H9 (cell line): ENCODE measurements around the gene VOPP1. TPM values are rescaled to one million over a fixed set of nuclear protein-coding genes. Genes with fewer than 3 reads are reported as not detected.

Source experiments
- DNase-seq: peaks from one replicate; pipeline ENCODE4 v3.0.0-alpha.2; 2017
- H2AFZ ChIP-seq: one replicate; pipeline ENCODE4 v1.6.1; 2013; ENCODE audit warnings: mild to moderate bottlenecking, low read length, control low read depth, moderate library complexity
- H2AK5ac ChIP-seq: 2 replicates; pipeline ENCODE4 v1.6.1; 2013; ENCODE audit warnings: low read length, control low read depth, mixed read lengths; ENCODE audit not compliant: insufficient read length
- H2BK120ac ChIP-seq: one replicate; pipeline ENCODE4 v1.6.1; 2013; ENCODE audit warnings: low read depth, mild to moderate bottlenecking, low read length, control low read depth, inconsistent platforms; ENCODE audit not compliant: poor library complexity, severe bottlenecking
- H2BK12ac ChIP-seq: 2 replicates; pipeline ENCODE4 v1.6.1; 2013; ENCODE audit warnings: low read length, control low read depth, mixed read lengths, low read depth; ENCODE audit not compliant: insufficient read length
- H2BK15ac ChIP-seq: 2 replicates; pipeline ENCODE4 v1.6.1; 2013; ENCODE audit warnings: low read depth, low read length, control low read depth
- H2BK20ac ChIP-seq: one replicate; pipeline ENCODE4 v1.6.1; 2013; ENCODE audit warnings: low read depth, mild to moderate bottlenecking, low read length, control low read depth, inconsistent platforms; ENCODE audit not compliant: poor library complexity, severe bottlenecking
- H2BK5ac ChIP-seq: 2 replicates; pipeline ENCODE4 v1.6.1; 2013; ENCODE audit warnings: low read length, control low read depth, mixed read lengths; ENCODE audit not compliant: insufficient read length
- H3K14ac ChIP-seq: 2 replicates; pipeline ENCODE4 v1.6.1; 2013; ENCODE audit warnings: low read length, control low read depth; ENCODE audit not compliant: insufficient read depth
- H3K18ac ChIP-seq: 2 replicates; pipeline ENCODE4 v1.6.1; 2013; ENCODE audit warnings: low read depth, mild to moderate bottlenecking, mixed read lengths, low read length, control low read depth; ENCODE audit not compliant: insufficient read length
- H3K23ac ChIP-seq: 2 replicates; pipeline ENCODE4 v1.6.1; 2013; ENCODE audit warnings: low read length, control low read depth, mixed read lengths, low read depth; ENCODE audit not compliant: insufficient read length
- H3K23me2 ChIP-seq: 2 replicates; pipeline ENCODE4 v1.6.1; 2013; ENCODE audit warnings: low read depth, mild to moderate bottlenecking, mixed read lengths, low read length, control low read depth; ENCODE audit not compliant: insufficient read length, poor library complexity, severe bottlenecking
- H3K27ac ChIP-seq: 2 replicates; pipeline ENCODE4 v1.5.1; 2013; ENCODE audit warnings: low read length, control low read depth, mixed read lengths, low read depth; ENCODE audit not compliant: insufficient read length
- H3K27me3 ChIP-seq: 2 replicates; pipeline ENCODE4 v1.6.1; 2013; ENCODE audit warnings: low read length, control low read depth, inconsistent platforms; ENCODE audit not compliant: insufficient read depth
- H3K4ac ChIP-seq: 2 replicates; pipeline ENCODE4 v1.6.1; 2013; ENCODE audit warnings: low read depth, mild to moderate bottlenecking, control low read depth, inconsistent platforms, low read length, moderate library complexity
- H3K4me1 ChIP-seq: 2 replicates; pipeline ENCODE4 v1.6.1; 2013; ENCODE audit warnings: low read length, control low read depth, inconsistent platforms; ENCODE audit not compliant: insufficient read depth
- H3K4me2 ChIP-seq: 2 replicates; pipeline ENCODE4 v1.6.1; 2013; ENCODE audit warnings: low read length, control low read depth, mixed read lengths; ENCODE audit not compliant: insufficient read length, insufficient read depth
- H3K56ac ChIP-seq: 2 replicates; pipeline ENCODE4 v1.6.1; 2013; ENCODE audit warnings: low read depth, mild to moderate bottlenecking, mixed read lengths, low read length, control low read depth; ENCODE audit not compliant: insufficient read length
- H3K79me1 ChIP-seq: 2 replicates; pipeline ENCODE4 v1.6.1; 2013; ENCODE audit warnings: low read depth, mild to moderate bottlenecking, moderate library complexity, low read length, control low read depth, inconsistent platforms; ENCODE audit not compliant: insufficient read depth, poor library complexity, severe bottlenecking
- H3K79me2 ChIP-seq: 2 replicates; pipeline ENCODE4 v1.6.1; 2013; ENCODE audit warnings: low read length, control low read depth, inconsistent platforms; ENCODE audit not compliant: insufficient read depth
- H3K9ac ChIP-seq: 2 replicates; pipeline ENCODE4 v1.6.1; 2013; ENCODE audit warnings: low read length, control low read depth, mixed read lengths; ENCODE audit not compliant: insufficient read length; ENCODE audit errors: extremely low read depth
- H3K9me3 ChIP-seq: one replicate; pipeline ENCODE4 v1.6.1; 2013; ENCODE audit warnings: low read depth, low read length, inconsistent platforms; ENCODE audit not compliant: control insufficient read depth
- H3T11ph ChIP-seq: one replicate; pipeline ENCODE4 v1.6.1; 2013; ENCODE audit warnings: mild to moderate bottlenecking, low read length, control low read depth, inconsistent platforms
- H4K20me1 ChIP-seq: one replicate; pipeline ENCODE4 v1.6.1; 2013; ENCODE audit not compliant: control insufficient read depth, insufficient read length, insufficient read depth
- H4K5ac ChIP-seq: 2 replicates; pipeline ENCODE4 v1.6.1; 2013; ENCODE audit warnings: low read depth, mild to moderate bottlenecking, mixed read lengths, low read length, control low read depth; ENCODE audit not compliant: insufficient read length
- H4K8ac ChIP-seq: replicated peaks from 2 replicates; pipeline ENCODE4 v1.6.1; 2013; ENCODE audit warnings: low read length, control low read depth, mixed read lengths, low read depth; ENCODE audit not compliant: insufficient read length
- H4K91ac ChIP-seq: 2 replicates; pipeline ENCODE4 v1.6.1; 2013; ENCODE audit warnings: low read depth, mild to moderate bottlenecking, moderate library complexity, mixed read lengths, low read length, control low read depth; ENCODE audit not compliant: insufficient read length
- H3K27ac Mint-ChIP-seq, 3 experiments: 2 replicates in 2 of 3; 3 replicates in 1 of 3; pipeline ENCODE4 v1.8.0; 2020 to 2021; ENCODE audit warnings: mixed read lengths in 3 of 3, mild to moderate bottlenecking in 1 of 3, moderate library complexity in 1 of 3
- H3K27me3 Mint-ChIP-seq: 2 replicates; pipeline ENCODE4 v1.8.0; 2021; ENCODE audit warnings: low read depth, mild to moderate bottlenecking, moderate library complexity, mixed read lengths
- H3K36me3 Mint-ChIP-seq, 3 experiments: 2 replicates in 2 of 3; 3 replicates in 1 of 3; pipeline ENCODE4 v1.8.0; 2020 to 2021; ENCODE audit warnings: low read depth in 3 of 3, mixed read lengths in 3 of 3; ENCODE audit not compliant: insufficient read depth in 1 of 3
- H3K4me1 Mint-ChIP-seq, 2 experiments: 2 replicates each; pipeline ENCODE4 v1.8.0; 2020; ENCODE audit warnings: mixed read lengths in 2 of 2
- H3K4me3 Mint-ChIP-seq, 2 experiments: 2 replicates in 1 of 2; 3 replicates in 1 of 2; pipeline ENCODE4 v1.8.0; 2020 to 2021; ENCODE audit warnings: mild to moderate bottlenecking in 2 of 2, mixed read lengths in 2 of 2, moderate library complexity in 1 of 2
- H3K9me3 Mint-ChIP-seq, 2 experiments: 2 replicates in 1 of 2; 3 replicates in 1 of 2; pipeline ENCODE4 v1.8.0; 2020; ENCODE audit warnings: mild to moderate bottlenecking in 2 of 2, mixed read lengths in 2 of 2, moderate library complexity in 1 of 2
- WGBS: extraction: QIAGEN DNeasy Blood & Tissue Kit; methylation state at CpG from one replicate; pipeline ENCODE4 v1.1.7; 2013; ENCODE audit warnings: missing lambda C conversion rate, low lambda C conversion rate, mixed read lengths; ENCODE audit not compliant: insufficient read length; ENCODE audit errors: extremely low coverage; 5-methylcytosine and 5-hydroxymethylcytosine counted together
- total RNA-seq: library from RNA; stranded (reverse); gene quantifications from 2 replicates; pipeline ENCODE4 v1.2.1, GENCODE V29; 2021
- TF ChIP-seq, protein P1 (sequence below): fragments of 200-600 bp; sonication (generic); conservative IDR thresholded peaks from 3 replicates; pipeline ENCODE4 v1.8.0; 2021; ENCODE audit warnings: antibody characterized with exemption, mild to moderate bottlenecking

VOPP1 gene
- total RNA-seq, 1 experiment from 2014 or later = 55.7 TPM

DNA sequence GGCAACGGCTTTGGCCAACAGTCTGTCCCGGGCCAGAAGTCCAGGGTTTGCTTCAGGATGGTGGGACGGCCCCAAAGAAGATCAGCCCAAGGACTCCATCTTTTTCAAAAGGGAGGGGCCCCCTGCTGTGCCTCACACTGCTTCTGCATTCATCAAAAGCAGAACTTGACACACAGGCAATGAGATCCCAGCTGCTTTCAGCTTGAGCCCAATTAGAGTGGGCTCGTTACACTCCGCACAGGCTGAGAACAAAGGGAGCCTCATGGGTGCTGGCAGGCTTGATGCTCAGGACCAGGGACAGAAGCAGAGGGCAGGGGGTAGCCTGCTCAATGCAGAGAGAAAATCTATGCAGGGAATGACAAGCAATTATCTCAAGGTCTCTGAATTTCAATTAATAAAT lies 45.5 kb downstream of the VOPP1 start:
- Histone ChIP-seq H2BK20ac (no peak overlapping the region), H3K9me3 (no peaks in the 10 kb centered on the region), H3T11ph (no peak overlapping the region), H2BK120ac (no peak overlapping the region), H2AFZ (no peak overlapping the region), H4K20me1 (peaks cover 2% of the 10 kb centered on the region), H3K4me2 (no peak overlapping the region), H3K79me2 (peaks cover 5% of the 10 kb centered on the region; the same call in 1 of the 2 replicates), H2BK5ac (no peak overlapping the region), H4K5ac (no peak overlapping the region), H3K4me1 (peaks cover 10% of the 10 kb centered on the region), H3K27me3 (no peaks in the 10 kb centered on the region), H3K18ac (no peak overlapping the region), H3K79me1 (no peaks in the 10 kb centered on the region), H2BK12ac (no peak overlapping the region), H3K23me2 (no peaks in the 10 kb centered on the region), H3K14ac (no peak overlapping the region), H3K56ac (no peak overlapping the region), H3K23ac (no peak overlapping the region), H2BK15ac (no peak overlapping the region), H3K27ac (no peak overlapping the region), H3K4ac (no peak overlapping the region), H4K91ac (no peak overlapping the region), H2AK5ac (no peak overlapping the region), H4K8ac (no peak overlapping the region), H3K9ac (no peak overlapping the region)
- H3K36me3 Mint-ChIP-seq = 0 out of 7 replicates have a peak, but pooled peaks cover 0 to 2% (median 0%) of the 10 kb centered on the region in 3 experiments
- no peaks in the 10 kb centered on the region for H3K27me3 Mint-ChIP-seq
- no peak overlapping the region for H3K4me3 Mint-ChIP-seq
- TF ChIP-seq, protein P1, sequence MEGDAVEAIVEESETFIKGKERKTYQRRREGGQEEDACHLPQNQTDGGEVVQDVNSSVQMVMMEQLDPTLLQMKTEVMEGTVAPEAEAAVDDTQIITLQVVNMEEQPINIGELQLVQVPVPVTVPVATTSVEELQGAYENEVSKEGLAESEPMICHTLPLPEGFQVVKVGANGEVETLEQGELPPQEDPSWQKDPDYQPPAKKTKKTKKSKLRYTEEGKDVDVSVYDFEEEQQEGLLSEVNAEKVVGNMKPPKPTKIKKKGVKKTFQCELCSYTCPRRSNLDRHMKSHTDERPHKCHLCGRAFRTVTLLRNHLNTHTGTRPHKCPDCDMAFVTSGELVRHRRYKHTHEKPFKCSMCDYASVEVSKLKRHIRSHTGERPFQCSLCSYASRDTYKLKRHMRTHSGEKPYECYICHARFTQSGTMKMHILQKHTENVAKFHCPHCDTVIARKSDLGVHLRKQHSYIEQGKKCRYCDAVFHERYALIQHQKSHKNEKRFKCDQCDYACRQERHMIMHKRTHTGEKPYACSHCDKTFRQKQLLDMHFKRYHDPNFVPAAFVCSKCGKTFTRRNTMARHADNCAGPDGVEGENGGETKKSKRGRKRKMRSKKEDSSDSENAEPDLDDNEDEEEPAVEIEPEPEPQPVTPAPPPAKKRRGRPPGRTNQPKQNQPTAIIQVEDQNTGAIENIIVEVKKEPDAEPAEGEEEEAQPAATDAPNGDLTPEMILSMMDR = no peak
- no CpG with 5 or more reads among the region's 5 CpGs for WGBS
- peaks cover 47 to 49% of the 10 kb centered on the region in 2 experiments for H3K4me1 Mint-ChIP-seq
- peak overlapping the region in 1 of 3 experiments; percentile 90; a peak in 3 of 7 replicates for H3K27ac Mint-ChIP-seq
- peak; percentile 49 for DNase-seq
- H3K9me3 Mint-ChIP-seq = no peaks in the 10 kb centered on the region
